Measurements from ENCODE around the gene TTC34. TPM values are rescaled to one million over a fixed set of nuclear protein-coding genes. Genes with fewer than 3 reads are reported as not detected.

The TTC34 gene
- total RNA-seq, 2 experiments from 2014 or later = 0.79 to 0.81 TPM

DNA sequence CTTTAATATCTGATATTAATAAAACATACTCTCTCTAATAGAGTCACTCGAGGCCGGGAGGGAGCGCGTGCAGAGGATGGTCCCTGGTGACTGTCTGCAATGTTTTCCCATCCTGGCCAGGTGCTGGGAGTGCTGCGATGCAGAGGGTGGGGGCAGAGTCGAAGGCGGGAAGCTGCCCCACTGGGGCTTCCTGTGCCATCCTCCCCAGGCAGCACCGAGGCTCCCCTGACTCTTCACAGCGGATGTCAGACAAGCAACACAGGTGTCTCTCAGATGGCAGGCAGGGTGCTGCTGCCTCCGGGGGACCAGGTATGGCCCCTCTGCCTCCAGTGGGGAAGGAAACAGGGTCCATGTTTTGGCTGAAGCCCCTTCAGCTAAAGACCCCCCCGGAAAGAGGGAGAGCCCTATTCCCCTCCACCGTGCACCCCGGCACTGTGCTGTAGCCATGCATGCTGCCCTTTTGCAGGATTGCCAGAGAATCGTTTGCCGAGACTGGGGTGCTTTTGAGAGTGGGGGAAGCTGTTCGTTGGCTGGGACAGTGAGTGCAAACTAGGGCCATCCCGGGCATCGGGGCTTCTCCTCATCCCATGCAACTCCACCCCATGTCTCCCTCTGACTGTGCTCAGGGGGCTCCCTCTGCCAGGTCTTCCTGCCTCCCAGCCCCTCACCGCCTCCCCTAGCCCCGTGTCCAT, 32.1 kb upstream of the TTC34 start:
- Mint-ChIP-seq H3K27ac (no peak overlapping the region), H3K4me1 (ENCODE audit: low read depth) (no peaks in the 10 kb centered on the region), H3K27me3 (no peaks in the 10 kb centered on the region), H3K36me3 (ENCODE audit: low read depth) (no peaks in the 10 kb centered on the region), H3K9me3 (no peaks in the 10 kb centered on the region), H3K4me3 (no peak overlapping the region)
- ATAC-seq = no peak
- CTCF ChIA-PET = no interaction called here
- TF ChIP-seq, protein P1, sequence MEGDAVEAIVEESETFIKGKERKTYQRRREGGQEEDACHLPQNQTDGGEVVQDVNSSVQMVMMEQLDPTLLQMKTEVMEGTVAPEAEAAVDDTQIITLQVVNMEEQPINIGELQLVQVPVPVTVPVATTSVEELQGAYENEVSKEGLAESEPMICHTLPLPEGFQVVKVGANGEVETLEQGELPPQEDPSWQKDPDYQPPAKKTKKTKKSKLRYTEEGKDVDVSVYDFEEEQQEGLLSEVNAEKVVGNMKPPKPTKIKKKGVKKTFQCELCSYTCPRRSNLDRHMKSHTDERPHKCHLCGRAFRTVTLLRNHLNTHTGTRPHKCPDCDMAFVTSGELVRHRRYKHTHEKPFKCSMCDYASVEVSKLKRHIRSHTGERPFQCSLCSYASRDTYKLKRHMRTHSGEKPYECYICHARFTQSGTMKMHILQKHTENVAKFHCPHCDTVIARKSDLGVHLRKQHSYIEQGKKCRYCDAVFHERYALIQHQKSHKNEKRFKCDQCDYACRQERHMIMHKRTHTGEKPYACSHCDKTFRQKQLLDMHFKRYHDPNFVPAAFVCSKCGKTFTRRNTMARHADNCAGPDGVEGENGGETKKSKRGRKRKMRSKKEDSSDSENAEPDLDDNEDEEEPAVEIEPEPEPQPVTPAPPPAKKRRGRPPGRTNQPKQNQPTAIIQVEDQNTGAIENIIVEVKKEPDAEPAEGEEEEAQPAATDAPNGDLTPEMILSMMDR (IDR thresholded peaks at IDR 0.05) = no peak
- POLR2A ChIA-PET = no interaction called here
- DNase-seq = no peak
- intact Hi-C loops (cut with micrococcal nuclease) = no loop called here

DNA sequence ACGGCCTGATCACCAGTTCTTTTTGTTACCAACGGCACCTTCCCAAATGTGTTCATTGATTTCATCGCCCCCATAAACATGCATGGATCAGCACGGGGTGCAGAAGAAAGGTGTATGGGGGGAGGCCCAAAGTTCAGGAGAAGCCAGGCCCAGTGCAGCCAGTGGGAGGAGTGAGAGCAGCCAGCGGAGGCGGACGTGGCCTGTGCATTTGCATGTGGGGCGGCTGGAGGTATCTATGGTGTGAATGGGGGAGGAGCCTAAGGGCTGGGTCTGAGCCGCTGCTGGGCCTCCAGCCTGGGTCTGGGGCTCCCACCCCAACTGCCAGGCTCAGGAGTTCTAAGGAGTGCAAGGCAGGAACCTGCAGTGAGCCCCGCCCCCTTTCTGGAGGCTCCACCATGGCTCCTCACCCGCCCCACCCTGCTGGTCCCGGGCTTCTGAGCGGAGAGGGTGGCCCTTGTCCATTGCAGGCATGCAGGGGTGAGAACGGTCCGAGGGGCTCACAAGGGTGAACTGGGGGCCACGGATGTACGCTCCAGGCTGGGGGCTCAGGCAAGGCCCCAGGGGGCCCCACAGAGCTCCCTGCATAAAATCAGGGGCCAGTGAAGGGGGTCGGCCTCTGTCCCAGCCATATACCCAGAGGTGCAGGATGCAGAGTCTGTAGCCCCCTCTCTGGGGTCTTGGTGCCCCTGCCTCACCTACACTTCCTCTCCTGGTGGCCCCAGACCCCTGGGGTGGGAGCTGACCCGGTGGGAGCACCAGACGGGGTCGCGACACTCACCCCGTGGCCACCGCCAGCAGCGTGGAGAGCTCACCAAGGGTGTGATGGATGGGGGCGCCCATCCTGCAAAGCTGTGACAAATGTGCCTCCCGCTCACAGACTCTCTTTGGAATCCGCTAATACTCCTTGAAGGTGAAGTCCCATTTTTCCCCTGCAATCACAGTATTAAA, 31.3 kb upstream of the TTC34 start:
- ATAC-seq (no peak), DNase-seq (no peak)
- CTCF ChIA-PET = no interaction called here

DNA sequence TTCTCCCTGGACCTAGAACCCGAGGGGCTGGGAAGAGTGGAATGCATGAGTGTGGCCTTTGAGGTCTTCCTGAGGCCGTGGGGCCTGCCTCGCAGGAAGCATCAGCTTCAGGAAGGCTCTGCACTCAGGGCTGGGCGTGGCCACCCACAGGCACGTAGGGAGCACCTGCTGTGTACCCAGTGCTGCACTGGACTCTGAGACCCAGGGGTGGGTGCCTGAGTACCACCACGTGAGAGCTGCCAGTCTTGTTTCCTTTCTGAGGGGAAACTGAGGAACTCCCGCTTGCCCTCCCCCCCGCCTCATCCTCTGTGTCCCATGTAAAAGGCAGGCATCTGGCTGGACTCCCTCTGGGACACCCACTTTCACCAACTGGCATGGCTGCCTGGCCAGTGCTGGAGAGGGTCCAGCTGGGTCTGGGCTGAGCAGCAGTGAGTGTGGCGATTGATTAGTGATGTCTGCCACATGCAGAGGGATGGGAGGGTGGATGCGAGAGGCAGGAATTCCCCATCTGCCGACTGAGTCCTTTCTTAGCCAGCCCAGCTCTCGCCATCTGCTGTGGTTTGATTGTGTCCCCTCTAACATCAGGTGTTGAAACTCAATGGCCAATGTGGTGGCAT, 30.2 kb upstream of the TTC34 start:
- POLR2A ChIA-PET = no interaction called here
- no peak overlapping the region for H3K27ac Mint-ChIP-seq
- H3K36me3 Mint-ChIP-seq (ENCODE audit: low read depth) = no peaks in the 10 kb centered on the region
- peaks cover 3% of the 10 kb centered on the region for H3K9me3 Mint-ChIP-seq
- H3K27me3 Mint-ChIP-seq = no peaks in the 10 kb centered on the region
- CTCF ChIA-PET = no interaction called here
- H3K4me3 Mint-ChIP-seq = no peak overlapping the region
- no peaks in the 10 kb centered on the region for H3K4me1 Mint-ChIP-seq (ENCODE audit: low read depth)
- intact Hi-C loops (cut with micrococcal nuclease) = no loop called here
- DNase-seq = no peak
- TF ChIP-seq, protein P1 (IDR thresholded peaks at IDR 0.05) = no peak
- ATAC-seq = no peak

More for the DNA sequence above, 31.3 kb upstream of the TTC34 start:
- TF ChIP-seq, protein P1 (IDR thresholded peaks at IDR 0.05) = no peak
- no peaks in the 10 kb centered on the region for H3K36me3 Mint-ChIP-seq (ENCODE audit: low read depth)
- intact Hi-C loops (cut with micrococcal nuclease) = no loop called here
- H3K4me1 Mint-ChIP-seq (ENCODE audit: low read depth) = no peaks in the 10 kb centered on the region
- no peaks in the 10 kb centered on the region for H3K27me3 Mint-ChIP-seq
- H3K9me3 Mint-ChIP-seq = no peaks in the 10 kb centered on the region
- no peak overlapping the region for H3K27ac Mint-ChIP-seq
- H3K4me3 Mint-ChIP-seq = no peak overlapping the region
- POLR2A ChIA-PET = no interaction called here

DNA sequence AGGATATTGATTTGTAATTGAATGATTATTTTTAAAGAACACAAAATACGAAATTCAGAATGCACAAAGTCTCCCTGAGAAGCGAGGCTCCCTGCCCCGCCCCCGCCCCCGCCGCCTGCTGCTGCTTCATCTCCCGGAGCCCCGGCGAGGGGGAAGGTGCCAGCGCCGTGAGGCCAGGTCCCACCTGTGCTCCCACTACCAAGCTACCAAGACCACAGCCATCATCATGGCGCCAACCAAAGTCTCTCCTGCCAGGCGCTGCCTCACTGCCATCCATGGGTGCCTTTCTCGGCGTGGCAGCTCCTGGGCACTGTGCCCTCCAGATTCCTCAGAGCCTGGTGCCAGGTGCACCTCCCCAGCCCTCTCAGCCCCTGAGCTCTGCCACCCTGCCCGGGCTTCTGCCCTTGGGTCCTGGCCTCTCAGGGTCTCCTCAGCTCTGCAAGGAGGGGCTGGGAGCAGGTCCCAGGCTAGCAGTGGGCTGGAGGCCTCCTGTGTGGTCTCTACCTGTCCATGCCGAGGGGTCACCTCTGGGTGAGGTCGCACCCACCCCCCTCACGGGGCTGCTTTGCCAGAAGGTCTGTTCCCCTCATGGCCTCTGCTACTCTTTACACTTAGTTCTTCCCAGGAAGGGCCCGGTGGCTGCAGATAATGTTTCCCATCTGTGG, 29.4 kb upstream of the TTC34 start:
- no peak for DNase-seq

More for the DNA sequence above, 29.4 kb upstream of the TTC34 start:
- H3K4me1 Mint-ChIP-seq (ENCODE audit: low read depth) = no peaks in the 10 kb centered on the region
- peaks cover 3% of the 10 kb centered on the region for H3K9me3 Mint-ChIP-seq
- no peaks in the 10 kb centered on the region for H3K36me3 Mint-ChIP-seq (ENCODE audit: low read depth)
- no peak overlapping the region for H3K4me3 Mint-ChIP-seq
- H3K27ac Mint-ChIP-seq = no peak overlapping the region
- intact Hi-C loops (cut with micrococcal nuclease) = no loop called here
- POLR2A ChIA-PET = no interaction called here
- CTCF ChIA-PET = no interaction called here
- no peaks in the 10 kb centered on the region for H3K27me3 Mint-ChIP-seq
- ATAC-seq = no peak
- TF ChIP-seq, protein P1 (IDR thresholded peaks at IDR 0.05) = no peak
